Osteocyte (in vitro differentiated cells): Measurements from ENCODE around the gene CXCL16. TPM values are rescaled to one million over a fixed set of nuclear protein-coding genes. Genes with fewer than 3 reads are reported as not detected.

Experiments used
- DNase-seq: peaks from one replicate; pipeline ENCODE4 v3.0.0; 2021; ENCODE audit warnings: mixed read lengths; ENCODE audit not compliant: unreplicated experiment; ENCODE audit errors: extremely low spot score
- H3K27ac Mint-ChIP-seq: one replicate; pipeline ENCODE4 v1.8.0; 2021; ENCODE audit warnings: mild to moderate bottlenecking, mixed read lengths; ENCODE audit not compliant: unreplicated experiment
- H3K27me3 Mint-ChIP-seq: one replicate; pipeline ENCODE4 v1.8.0; 2021; ENCODE audit warnings: mixed read lengths; ENCODE audit not compliant: unreplicated experiment
- H3K36me3 Mint-ChIP-seq: one replicate; pipeline ENCODE4 v1.8.0; 2021; ENCODE audit warnings: mixed read lengths; ENCODE audit not compliant: unreplicated experiment
- H3K4me1 Mint-ChIP-seq: one replicate; pipeline ENCODE4 v1.8.0; 2021; ENCODE audit warnings: mixed read lengths; ENCODE audit not compliant: unreplicated experiment
- H3K4me3 Mint-ChIP-seq: one replicate; pipeline ENCODE4 v1.8.0; 2021; ENCODE audit warnings: mild to moderate bottlenecking, moderate library complexity, mixed read lengths; ENCODE audit not compliant: unreplicated experiment
- H3K9me3 Mint-ChIP-seq: one replicate; pipeline ENCODE4 v1.8.0; 2021; ENCODE audit warnings: mixed read lengths; ENCODE audit not compliant: unreplicated experiment
- total RNA-seq: library from RNA; stranded (reverse); gene quantifications from 2 replicates; pipeline ENCODE4 v1.2.1, GENCODE V29; 2021
- TF ChIP-seq, protein P1 (sequence below): fragments of 200-600 bp; sonication (generic); IDR thresholded peaks from 2 replicates; pipeline ENCODE4 v1.5.0; 2021; ENCODE audit warnings: antibody characterized with exemption, mild to moderate bottlenecking, moderate library complexity

Gene CXCL16
- total RNA-seq, 1 donor from 2014 or later: 12.8 TPM

- peaks cover 24% of the 10 kb centered on the region for H3K27me3 Mint-ChIP-seq
- TF ChIP-seq, protein P1, sequence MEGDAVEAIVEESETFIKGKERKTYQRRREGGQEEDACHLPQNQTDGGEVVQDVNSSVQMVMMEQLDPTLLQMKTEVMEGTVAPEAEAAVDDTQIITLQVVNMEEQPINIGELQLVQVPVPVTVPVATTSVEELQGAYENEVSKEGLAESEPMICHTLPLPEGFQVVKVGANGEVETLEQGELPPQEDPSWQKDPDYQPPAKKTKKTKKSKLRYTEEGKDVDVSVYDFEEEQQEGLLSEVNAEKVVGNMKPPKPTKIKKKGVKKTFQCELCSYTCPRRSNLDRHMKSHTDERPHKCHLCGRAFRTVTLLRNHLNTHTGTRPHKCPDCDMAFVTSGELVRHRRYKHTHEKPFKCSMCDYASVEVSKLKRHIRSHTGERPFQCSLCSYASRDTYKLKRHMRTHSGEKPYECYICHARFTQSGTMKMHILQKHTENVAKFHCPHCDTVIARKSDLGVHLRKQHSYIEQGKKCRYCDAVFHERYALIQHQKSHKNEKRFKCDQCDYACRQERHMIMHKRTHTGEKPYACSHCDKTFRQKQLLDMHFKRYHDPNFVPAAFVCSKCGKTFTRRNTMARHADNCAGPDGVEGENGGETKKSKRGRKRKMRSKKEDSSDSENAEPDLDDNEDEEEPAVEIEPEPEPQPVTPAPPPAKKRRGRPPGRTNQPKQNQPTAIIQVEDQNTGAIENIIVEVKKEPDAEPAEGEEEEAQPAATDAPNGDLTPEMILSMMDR: no peak
- DNase-seq: no peak
- no peaks in the 10 kb centered on the region for H3K36me3 Mint-ChIP-seq
- peak overlapping the region; percentile 75 for H3K4me3 Mint-ChIP-seq
- no peaks in the 10 kb centered on the region for H3K9me3 Mint-ChIP-seq
- H3K27ac Mint-ChIP-seq: peak overlapping the region; percentile 19
- peaks cover 20% of the 10 kb centered on the region for H3K4me1 Mint-ChIP-seq
Measured at GRCh38 chr17:4740584-4740983, 856 bp upstream of the CXCL16 start.

DNA sequence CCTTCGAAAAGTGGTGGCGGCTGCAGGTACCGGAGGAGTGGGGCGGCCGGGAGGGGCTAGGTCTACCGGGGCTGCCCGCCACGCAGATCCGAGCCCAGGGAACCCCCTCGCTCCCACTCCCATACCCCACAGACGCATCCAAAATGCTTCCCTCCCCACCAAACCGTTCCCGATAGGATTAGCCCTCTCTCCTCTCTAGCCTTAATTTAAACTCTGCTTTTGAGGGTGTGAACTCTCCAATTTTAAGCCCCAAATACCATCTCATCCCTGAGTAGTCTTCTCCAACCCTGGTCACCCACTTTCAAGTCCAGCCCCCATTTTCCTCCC, 260 bp upstream of the CXCL16 start:
- Mint-ChIP-seq H3K4me3 (peak overlapping the region; percentile 75), H3K27me3 (peaks cover 20% of the 10 kb centered on the region), H3K9me3 (no peaks in the 10 kb centered on the region), H3K4me1 (peaks cover 16% of the 10 kb centered on the region), H3K27ac (peak overlapping the region; percentile 19), H3K36me3 (no peaks in the 10 kb centered on the region)
- DNase-seq: no peak
- TF ChIP-seq, protein P1: no peak

GRCh38 chr17:4738136-4739121, 1.3 kb downstream of the CXCL16 start:
- H3K27me3 Mint-ChIP-seq: peaks cover 16% of the 10 kb centered on the region
- TF ChIP-seq, protein P1: no peak
- peaks cover 15% of the 10 kb centered on the region for H3K4me1 Mint-ChIP-seq
- no peak for DNase-seq
- H3K9me3 Mint-ChIP-seq: no peaks in the 10 kb centered on the region
- peaks cover 3% of the 10 kb centered on the region for H3K36me3 Mint-ChIP-seq
- H3K4me3 Mint-ChIP-seq: peak overlapping the region; percentile 73
- H3K27ac Mint-ChIP-seq: no peak overlapping the region

- peak overlapping the region; percentile 30 for H3K4me3 Mint-ChIP-seq
- H3K27me3 Mint-ChIP-seq: peaks cover 16% of the 10 kb centered on the region
- peaks cover 6% of the 10 kb centered on the region for H3K36me3 Mint-ChIP-seq
- no peaks in the 10 kb centered on the region for H3K9me3 Mint-ChIP-seq
- TF ChIP-seq, protein P1: no peak
- H3K4me1 Mint-ChIP-seq: peaks cover 22% of the 10 kb centered on the region
- no peak for DNase-seq
- no peak overlapping the region for H3K27ac Mint-ChIP-seq
Measured at GRCh38 chr17:4735876-4736651, 3.7 kb downstream of the CXCL16 start.
